HEK293T (cell line): ENCODE measurements around the gene VWA5B1.

Source experiments
- ARNT ChIP-seq: fragments of 450-650 bp; IDR thresholded peaks from 2 replicates; pipeline ENCODE4 v1.6.1; 2017; ENCODE audit warnings: mild to moderate bottlenecking
- CTBP1 ChIP-seq: fragments of 450-650 bp; IDR thresholded peaks from 2 replicates; pipeline ENCODE4 v1.6.1; 2016; ENCODE audit warnings: borderline replicate concordance
- FOXM1 ChIP-seq: fragments of 450-650 bp; IDR thresholded peaks from 2 replicates; pipeline ENCODE4 v1.6.1; 2017; ENCODE audit warnings: mild to moderate bottlenecking, borderline replicate concordance
- HDGF ChIP-seq: fragments of 450-650 bp; IDR thresholded peaks from 2 replicates; pipeline ENCODE4 v1.6.1; 2017; ENCODE audit warnings: antibody characterized with exemption, borderline replicate concordance
- SP1 ChIP-seq: fragments of 450-650 bp; IDR thresholded peaks from 2 replicates; pipeline ENCODE4 v1.6.1; 2017
- TARDBP ChIP-seq: fragments of 450-650 bp; IDR thresholded peaks from 2 replicates; pipeline ENCODE4 v1.6.1; 2016
- ZNF384 ChIP-seq: fragments of 450-650 bp; IDR thresholded peaks from 2 replicates; pipeline ENCODE4 v1.6.1; 2016
- TF ChIP-seq, protein P1 (sequence below): fragments of 450-650 bp; IDR thresholded peaks from 2 replicates; pipeline ENCODE4 v1.6.1; 2016

- no peak for TF ChIP-seq ARNT
- TF ChIP-seq TARDBP = no peak
- TF ChIP-seq CTBP1 = no peak
- no peak for TF ChIP-seq SP1
- TF ChIP-seq, protein P1, sequence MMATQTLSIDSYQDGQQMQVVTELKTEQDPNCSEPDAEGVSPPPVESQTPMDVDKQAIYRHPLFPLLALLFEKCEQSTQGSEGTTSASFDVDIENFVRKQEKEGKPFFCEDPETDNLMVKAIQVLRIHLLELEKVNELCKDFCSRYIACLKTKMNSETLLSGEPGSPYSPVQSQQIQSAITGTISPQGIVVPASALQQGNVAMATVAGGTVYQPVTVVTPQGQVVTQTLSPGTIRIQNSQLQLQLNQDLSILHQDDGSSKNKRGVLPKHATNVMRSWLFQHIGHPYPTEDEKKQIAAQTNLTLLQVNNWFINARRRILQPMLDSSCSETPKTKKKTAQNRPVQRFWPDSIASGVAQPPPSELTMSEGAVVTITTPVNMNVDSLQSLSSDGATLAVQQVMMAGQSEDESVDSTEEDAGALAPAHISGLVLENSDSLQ = no peak
- no peak for TF ChIP-seq FOXM1
- TF ChIP-seq ZNF384 = no peak
- no peak for TF ChIP-seq HDGF
These were observed 43.4 kb downstream of the VWA5B1 start for GRCh38 chr1:20334103-20334502.
